Measurements from ENCODE around the gene SPON1.

DNA sequence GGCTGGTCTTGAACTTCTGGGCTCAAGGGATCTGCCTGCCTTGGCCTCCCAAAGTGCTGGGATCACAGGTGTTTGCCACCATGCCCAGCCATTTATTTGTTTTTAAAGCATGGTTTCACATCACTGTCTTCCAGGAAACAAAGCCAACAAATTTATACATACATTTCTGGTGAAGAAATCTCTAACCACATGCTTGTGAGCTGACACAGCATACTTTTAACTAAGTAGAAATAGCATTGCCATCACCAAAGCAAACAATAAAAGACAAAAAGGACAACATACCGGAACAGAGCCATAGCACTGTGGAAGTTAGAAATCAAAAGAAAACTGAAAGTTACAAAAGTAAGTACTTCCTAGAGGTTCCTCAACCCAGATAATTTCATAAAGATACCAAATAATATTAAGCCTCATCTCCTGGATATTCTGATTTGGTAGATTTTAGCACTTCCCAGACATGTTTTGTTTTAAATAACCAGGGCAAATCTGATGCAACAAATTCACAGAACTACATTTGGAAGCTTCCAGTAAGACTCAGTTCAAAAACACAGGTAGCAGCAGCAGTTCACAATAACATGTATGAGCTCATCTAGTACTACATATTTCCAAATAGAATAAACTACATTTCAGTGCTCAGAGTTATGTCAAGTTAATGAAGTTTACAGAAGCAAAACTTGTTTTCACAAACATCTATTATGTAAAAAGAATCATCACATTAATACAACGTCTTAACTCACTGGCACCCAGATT lies 325.8 kb downstream of the SPON1 start:
- no peak for TF ChIP-seq EZH2 (IDR thresholded peaks at IDR 0.05; ENCODE audit: insufficient read depth, poor library complexity, severe bottlenecking)
- no peak for TF ChIP-seq EZH2phosphoT487 (IDR thresholded peaks at IDR 0.05; ENCODE audit: insufficient read depth, low read depth)

Data from GM23248 (cell line).